Common myeloid progenitor, CD34-positive (primary cell): ENCODE measurements around the gene FAM222A.

Source experiments
- CTCF ChIA-PET: fragments of 350-600 bp; sonication (Branson Sonifier 250); formaldehyde crosslinking; loops from one replicate; lab custom pipeline; 2021; ENCODE audit warnings: antibody characterized with exemption; lab: Charles Lee
- POLR2A ChIA-PET: fragments of 350-600 bp; sonication (Branson Sonifier 250); formaldehyde crosslinking; loops from one replicate; lab custom pipeline; 2021; ENCODE audit warnings: antibody characterized with exemption; lab: Charles Lee
- DNase-seq, 3 donors: peaks; one replicate each; pipeline versions ENCODE4 v3.0.0 to v3.0.0-alpha.2; 2013
- H3K27ac ChIP-seq, 2 experiments: 1 replicate in 1 of 2; 2 replicates in 1 of 2; pipeline ENCODE4 v1.7.0; 2013; ENCODE audit warnings: inconsistent platforms in 2 of 2, low read length in 2 of 2, mild to moderate bottlenecking in 2 of 2, low read depth in 1 of 2, moderate library complexity in 1 of 2; ENCODE audit not compliant: severe bottlenecking in 2 of 2, insufficient read depth in 1 of 2, poor library complexity in 1 of 2
- H3K27me3 ChIP-seq, 5 experiments: replicated peaks in 2 of 5; 1 replicate in 3 of 5; 2 replicates in 2 of 5; pipeline versions ENCODE4 v1.6.1 to v1.7.0; 2013; ENCODE audit warnings: low read length in 4 of 5, mild to moderate bottlenecking in 2 of 5, moderate library complexity in 2 of 5, inconsistent platforms in 1 of 5; ENCODE audit not compliant: insufficient read depth in 5 of 5, control insufficient read depth in 4 of 5
- H3K36me3 ChIP-seq, 4 experiments: 1 replicate in 2 of 4; 2 replicates in 2 of 4; pipeline versions ENCODE4 v1.6.1 to v1.7.0; 2013; ENCODE audit warnings: low read length in 3 of 4, control low read depth in 1 of 4, mild to moderate bottlenecking in 1 of 4; ENCODE audit not compliant: control insufficient read depth in 4 of 4, insufficient read depth in 4 of 4
- H3K4me1 ChIP-seq, 4 experiments: 1 replicate in 3 of 4; 2 replicates in 1 of 4; pipeline versions ENCODE4 v1.6.1 to v1.7.1; 2013; ENCODE audit warnings: low read length in 3 of 4, mild to moderate bottlenecking in 3 of 4, control low read depth in 1 of 4, inconsistent platforms in 1 of 4, moderate library complexity in 1 of 4; ENCODE audit not compliant: control insufficient read depth in 4 of 4, insufficient read depth in 4 of 4; ENCODE audit errors: control extremely low read depth in 1 of 4
- H3K4me3 ChIP-seq, 7 experiments: 1 replicate in 4 of 7; 2 replicates in 3 of 7; pipeline versions ENCODE4 v1.5.1 to v1.7.0; 2013; ENCODE audit warnings: mild to moderate bottlenecking in 7 of 7, low read length in 6 of 7, moderate library complexity in 6 of 7, inconsistent platforms in 2 of 7, low read depth in 2 of 7, control low read depth in 1 of 7; ENCODE audit not compliant: insufficient read depth in 4 of 7, control insufficient read depth in 1 of 7; ENCODE audit errors: extremely low read depth in 1 of 7
- H3K9me3 ChIP-seq, 5 experiments: 1 replicate in 4 of 5; 2 replicates in 1 of 5; pipeline versions ENCODE4 v1.6.1 to v1.7.1; 2013; ENCODE audit warnings: low read length in 4 of 5, mild to moderate bottlenecking in 2 of 5, inconsistent platforms in 1 of 5, low read depth in 1 of 5, moderate library complexity in 1 of 5; ENCODE audit not compliant: control insufficient read depth in 4 of 5, insufficient read depth in 2 of 5; ENCODE audit errors: control extremely low read depth in 1 of 5
- WGBS: methylation state at CpG from one replicate; pipeline ENCODE4 v1.1.5; 2013; ENCODE audit not compliant: insufficient coverage; 5-methylcytosine and 5-hydroxymethylcytosine counted together

FAM222A gene

DNA sequence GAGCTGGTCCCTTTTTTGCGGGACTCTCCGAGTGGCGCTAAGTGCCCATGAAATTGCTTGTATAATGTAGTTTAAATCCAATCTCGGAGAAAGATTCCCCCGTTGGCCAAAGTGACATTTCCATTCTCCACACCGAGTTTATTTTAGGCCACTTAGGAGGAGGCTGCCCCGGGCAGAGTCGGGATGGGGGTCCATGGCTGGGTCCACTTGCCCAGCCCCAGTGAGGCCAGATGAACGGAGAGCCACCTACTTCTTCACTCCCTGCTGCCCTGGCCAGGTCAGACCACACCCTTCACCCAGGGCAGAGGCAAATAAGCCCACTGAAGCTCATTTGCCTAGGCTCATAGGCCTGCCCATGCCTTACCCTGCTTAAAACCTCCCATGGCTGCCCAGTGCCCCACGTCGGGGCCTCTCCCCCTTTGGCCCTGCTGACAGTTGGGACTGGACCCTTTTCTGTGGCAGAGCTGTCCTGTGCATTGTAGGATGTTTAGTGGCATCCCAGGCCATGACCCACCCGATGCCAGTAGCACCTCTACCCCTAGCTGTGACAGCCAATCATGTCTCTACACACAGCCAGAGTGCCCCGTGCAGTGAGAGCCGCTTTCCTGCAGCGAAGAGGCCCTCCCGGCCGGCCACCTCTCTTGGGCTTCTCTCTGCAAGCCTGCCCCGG lies 51.3 kb downstream of the FAM222A start:
- Histone ChIP-seq H3K4me1 (peaks cover 0 to 28% (median 5%) of the 10 kb centered on the region in 4 experiments), H3K36me3 (no peaks in the 10 kb centered on the region), H3K27ac (no peak overlapping the region), H3K4me3 (no peak overlapping the region), H3K9me3 (peaks cover 0 to 7% (median 0%) of the 10 kb centered on the region in 5 experiments), H3K27me3 (no peaks in the 10 kb centered on the region)
- CTCF ChIA-PET, result interaction anchor here (2.0 kb wide), 1 partner anchor 9 kb away, joined by 8 read pairs; no protein-coding TSS in a partner anchor
- no peak for DNase-seq
- POLR2A ChIA-PET, result no interaction called here
- 94% methylated on average over 11 of the region's 18 CpGs for WGBS

DNA sequence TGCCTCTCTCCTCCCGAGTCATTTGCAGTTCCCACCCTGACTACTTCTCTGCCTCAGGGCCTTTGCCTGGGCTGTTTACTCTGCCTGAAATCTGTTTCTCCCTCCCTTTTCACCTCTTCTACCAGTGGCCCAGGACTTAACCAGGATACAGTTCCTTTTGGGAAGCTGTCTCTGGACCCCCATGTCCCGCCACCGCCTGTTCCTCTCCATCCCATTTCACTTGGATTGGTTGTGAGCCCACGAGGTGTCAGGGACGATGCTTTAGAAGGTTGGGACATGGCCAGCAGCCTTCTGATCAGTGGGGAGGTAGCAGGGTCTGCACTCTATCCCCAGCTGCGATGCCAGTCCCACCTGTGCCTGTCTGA lies 51.8 kb downstream of the FAM222A start:
- CTCF ChIA-PET, result interaction anchor here (2.0 kb wide), 1 partner anchor 8 kb away, joined by 8 read pairs; no protein-coding TSS in a partner anchor
- Histone ChIP-seq H3K4me1 (peaks cover 0 to 25% (median 3%) of the 10 kb centered on the region in 4 experiments), H3K9me3 (peaks cover 0 to 7% (median 0%) of the 10 kb centered on the region in 5 experiments), H3K4me3 (no peak overlapping the region), H3K36me3 (no peaks in the 10 kb centered on the region), H3K27me3 (no peaks in the 10 kb centered on the region), H3K27ac (no peak overlapping the region)
- WGBS, result 100% methylated on average over 6 of the region's 6 CpGs
- POLR2A ChIA-PET, result no interaction called here
- DNase-seq, result no peak

DNA sequence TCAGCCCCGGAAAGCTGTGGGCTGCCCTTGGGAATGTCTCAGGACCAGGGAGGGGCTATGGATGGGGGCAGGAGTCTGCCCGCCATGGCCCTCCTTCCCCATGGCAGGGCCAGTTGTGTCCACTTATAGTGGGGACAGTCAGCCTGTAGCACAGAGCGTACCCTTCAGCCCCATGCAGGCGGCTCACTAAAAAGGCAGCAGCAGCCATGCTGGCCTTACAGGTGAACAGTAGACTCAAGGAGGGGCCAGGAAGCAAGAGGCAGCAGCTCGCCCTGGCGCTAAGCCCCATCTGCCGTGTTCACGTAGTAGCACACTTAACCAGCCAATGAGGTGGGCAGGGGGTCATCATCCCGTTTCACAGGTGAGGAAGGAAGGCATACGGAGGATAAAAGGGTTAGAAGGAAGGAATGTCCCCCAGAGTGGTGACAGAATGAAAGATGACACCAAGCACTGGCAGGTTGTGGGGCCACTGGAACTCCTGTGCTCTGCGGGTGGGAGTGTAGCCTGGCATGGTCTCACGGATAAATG lies 52.7 kb downstream of the FAM222A start:
- WGBS, result 96% methylated on average over 11 of the region's 12 CpGs
- Histone ChIP-seq H3K4me3 (no peak overlapping the region), H3K4me1 (peaks cover 0 to 16% (median 0%) of the 10 kb centered on the region in 4 experiments), H3K36me3 (no peaks in the 10 kb centered on the region), H3K9me3 (peaks cover 0 to 7% (median 0%) of the 10 kb centered on the region in 5 experiments), H3K27ac (no peak overlapping the region), H3K27me3 (no peaks in the 10 kb centered on the region)
- POLR2A ChIA-PET, result no interaction called here
- CTCF ChIA-PET, result no interaction called here
- DNase-seq, result no peak

DNA sequence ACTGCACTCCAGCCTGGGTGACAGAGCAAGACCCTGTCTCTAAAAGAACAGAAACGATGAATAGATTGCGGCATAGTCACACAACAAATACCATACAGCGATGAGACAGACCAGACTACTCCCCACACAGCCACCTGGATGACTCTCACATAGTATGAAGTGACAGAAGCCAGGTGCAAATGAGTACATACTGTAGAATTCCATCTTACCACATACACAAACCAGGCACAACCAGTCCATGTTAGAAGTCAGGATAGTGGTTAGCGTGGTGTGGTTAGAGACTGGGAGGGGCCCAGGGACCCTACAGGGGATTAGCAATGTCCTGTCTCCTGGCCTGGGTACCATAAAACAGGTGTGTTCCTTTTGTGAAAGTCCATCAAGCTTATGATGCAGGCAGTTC lies 53.8 kb downstream of the FAM222A start:
- ChIA-PET POLR2A (no interaction called here), CTCF (no interaction called here)
- H3K27ac ChIP-seq, result no peak overlapping the region
- WGBS, result 100% methylated on average over 1 of the region's 4 CpGs
- no peak for DNase-seq
- H3K9me3 ChIP-seq, result peaks cover 0 to 7% (median 0%) of the 10 kb centered on the region in 5 experiments
- no peak overlapping the region for H3K4me3 ChIP-seq
- H3K36me3 ChIP-seq, result no peaks in the 10 kb centered on the region
- H3K4me1 ChIP-seq, result peaks cover 0 to 5% (median 0%) of the 10 kb centered on the region in 4 experiments
- no peaks in the 10 kb centered on the region for H3K27me3 ChIP-seq

DNA sequence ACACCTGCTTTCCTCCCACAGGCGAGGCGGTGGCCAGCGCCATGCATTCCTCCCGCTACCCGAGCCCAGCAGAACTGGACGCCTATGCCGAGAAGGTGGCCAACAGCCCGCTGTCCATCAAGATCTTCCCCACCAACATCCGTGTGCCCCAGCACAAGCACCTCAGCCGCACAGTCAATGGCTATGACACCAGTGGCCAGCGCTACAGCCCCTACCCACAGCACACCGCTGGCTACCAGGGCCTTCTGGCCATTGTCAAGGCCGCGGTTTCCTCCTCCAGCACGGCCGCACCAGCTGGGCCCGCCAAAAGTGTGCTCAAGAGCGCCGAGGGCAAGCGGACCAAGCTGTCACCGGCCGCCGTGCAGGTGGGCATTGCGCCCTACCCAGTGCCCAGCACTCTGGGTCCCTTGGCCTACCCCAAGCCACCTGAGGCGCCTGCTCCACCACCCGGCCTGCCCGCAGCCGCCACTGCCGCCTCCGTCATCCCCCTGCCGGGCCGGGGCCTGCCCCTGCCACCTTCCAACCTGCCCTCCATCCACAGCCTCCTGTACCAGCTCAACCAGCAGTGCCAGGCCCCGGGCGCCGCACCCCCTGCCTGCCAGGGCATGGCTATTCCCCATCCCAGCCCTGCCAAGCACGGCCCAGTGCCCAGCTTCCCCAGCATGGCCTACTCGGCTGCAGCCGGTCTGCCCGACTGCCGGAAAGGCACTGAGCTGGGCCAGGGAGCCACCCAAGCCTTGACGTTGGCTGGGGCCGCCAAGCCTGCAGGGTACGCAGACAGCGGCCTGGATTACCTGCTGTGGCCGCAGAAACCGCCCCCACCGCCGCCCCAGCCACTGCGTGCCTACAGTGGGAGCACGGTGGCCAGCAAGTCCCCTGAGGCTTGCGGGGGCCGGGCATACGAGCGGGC lies 54.6 kb downstream of the FAM222A start:
- Histone ChIP-seq H3K4me1 (peaks cover 0 to 3% (median 1%) of the 10 kb centered on the region in 4 experiments), H3K9me3 (peaks cover 0 to 5% (median 0%) of the 10 kb centered on the region in 5 experiments), H3K27me3 (no peaks in the 10 kb centered on the region), H3K27ac (no peak overlapping the region), H3K36me3 (no peaks in the 10 kb centered on the region), H3K4me3 (no peak overlapping the region)
- CTCF ChIA-PET, result no interaction called here
- POLR2A ChIA-PET, result no interaction called here
- no peak for DNase-seq
- WGBS, result 97% methylated on average over 46 of the region's 54 CpGs

DNA sequence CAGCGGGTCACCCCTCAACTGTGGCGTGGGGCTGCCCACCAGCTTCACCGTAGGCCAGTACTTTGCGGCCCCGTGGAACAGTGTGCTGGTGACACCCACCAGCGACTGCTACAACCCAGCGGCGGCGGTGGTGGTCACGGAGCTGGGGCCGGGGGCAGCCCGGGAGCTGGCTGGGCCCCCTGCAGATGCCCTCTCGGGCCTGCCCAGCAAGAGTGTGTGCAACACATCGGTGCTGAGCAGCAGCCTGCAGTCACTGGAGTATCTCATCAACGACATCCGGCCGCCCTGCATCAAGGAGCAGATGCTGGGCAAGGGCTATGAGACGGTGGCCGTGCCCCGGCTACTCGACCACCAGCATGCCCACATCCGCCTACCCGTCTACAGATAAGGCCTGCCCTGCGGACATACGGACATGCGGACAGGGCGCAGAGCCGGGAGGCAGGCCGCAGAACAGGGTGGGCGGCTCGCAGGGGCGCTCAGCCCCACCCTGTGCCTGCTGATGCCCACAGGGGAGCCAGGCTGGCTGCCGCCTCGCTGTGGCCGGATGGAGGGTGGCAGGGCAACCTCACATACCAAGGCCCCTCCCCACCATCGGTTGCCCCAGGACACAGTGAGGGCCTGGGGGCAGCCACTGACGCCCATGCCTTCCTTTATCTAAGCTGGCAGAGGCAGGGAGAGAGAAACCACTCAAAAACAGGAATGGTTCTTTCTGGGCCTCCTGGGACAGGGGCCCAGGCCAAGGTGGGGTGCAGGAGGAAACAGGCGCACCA lies 55.5 kb downstream of the FAM222A start:
- Histone ChIP-seq H3K4me3 (no peak overlapping the region), H3K9me3 (no peaks in the 10 kb centered on the region), H3K36me3 (no peaks in the 10 kb centered on the region), H3K27me3 (no peaks in the 10 kb centered on the region), H3K4me1 (peaks cover 0 to 9% (median 4%) of the 10 kb centered on the region in 4 experiments), H3K27ac (no peak overlapping the region)
- ChIA-PET POLR2A (no interaction called here), CTCF (no interaction called here)
- WGBS, result 98% methylated on average over 34 of the region's 38 CpGs
- no peak for DNase-seq
